ENCODE measurements around the gene AP5Z1. TPM values are rescaled to one million over a fixed set of nuclear protein-coding genes. Genes with fewer than 3 reads are reported as not detected.

Gene AP5Z1
- total RNA-seq, 2 donors from 2014 or later = 31.0 to 34.7 TPM

- Histone ChIP-seq H3K36me3 (ENCODE audit: control insufficient read depth, insufficient read depth, low read length) (no peaks in the 10 kb centered on the region), H3K27ac (ENCODE audit: low read depth, low read length) (peak overlapping the region; percentile 90), H3K27me3 (ENCODE audit: control insufficient read depth, insufficient read depth, low read length, poor library complexity, severe bottlenecking) (no peaks in the 10 kb centered on the region), H3K9ac (ENCODE audit: extremely low read depth, low read length, poor library complexity, severe bottlenecking) (no peak overlapping the region), H3K4me1 (ENCODE audit: control insufficient read depth, insufficient read depth, low read length) (no peaks in the 10 kb centered on the region), H3K4me3 (ENCODE audit: low read length) (no peak overlapping the region), H3K9me3 (ENCODE audit: control insufficient read depth, low read length) (no peaks in the 10 kb centered on the region)
- Mint-ChIP-seq H3K9me3 (no peaks in the 10 kb centered on the region), H3K4me3 (no peak overlapping the region), H3K36me3 (ENCODE audit: low read depth) (peaks cover 19% of the 10 kb centered on the region), H3K27ac (no peak overlapping the region), H3K27me3 (ENCODE audit: insufficient read depth) (no peaks in the 10 kb centered on the region), H3K4me1 (peaks cover 8% of the 10 kb centered on the region)
- DNase-seq = peak; percentile 33
- TF ChIP-seq, protein P1, sequence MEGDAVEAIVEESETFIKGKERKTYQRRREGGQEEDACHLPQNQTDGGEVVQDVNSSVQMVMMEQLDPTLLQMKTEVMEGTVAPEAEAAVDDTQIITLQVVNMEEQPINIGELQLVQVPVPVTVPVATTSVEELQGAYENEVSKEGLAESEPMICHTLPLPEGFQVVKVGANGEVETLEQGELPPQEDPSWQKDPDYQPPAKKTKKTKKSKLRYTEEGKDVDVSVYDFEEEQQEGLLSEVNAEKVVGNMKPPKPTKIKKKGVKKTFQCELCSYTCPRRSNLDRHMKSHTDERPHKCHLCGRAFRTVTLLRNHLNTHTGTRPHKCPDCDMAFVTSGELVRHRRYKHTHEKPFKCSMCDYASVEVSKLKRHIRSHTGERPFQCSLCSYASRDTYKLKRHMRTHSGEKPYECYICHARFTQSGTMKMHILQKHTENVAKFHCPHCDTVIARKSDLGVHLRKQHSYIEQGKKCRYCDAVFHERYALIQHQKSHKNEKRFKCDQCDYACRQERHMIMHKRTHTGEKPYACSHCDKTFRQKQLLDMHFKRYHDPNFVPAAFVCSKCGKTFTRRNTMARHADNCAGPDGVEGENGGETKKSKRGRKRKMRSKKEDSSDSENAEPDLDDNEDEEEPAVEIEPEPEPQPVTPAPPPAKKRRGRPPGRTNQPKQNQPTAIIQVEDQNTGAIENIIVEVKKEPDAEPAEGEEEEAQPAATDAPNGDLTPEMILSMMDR (conservative IDR thresholded peaks at IDR 0.05) = no peak
- 86 to 91% methylated on average over 9 to 22 of the region's 22 CpGs for WGBS, 2 experiments (ENCODE audit: insufficient coverage in 1 of 2, insufficient read length in 1 of 2)
Observed at GRCh38 chr7:4837041-4837802, 61.8 kb downstream of the AP5Z1 start.

DNA sequence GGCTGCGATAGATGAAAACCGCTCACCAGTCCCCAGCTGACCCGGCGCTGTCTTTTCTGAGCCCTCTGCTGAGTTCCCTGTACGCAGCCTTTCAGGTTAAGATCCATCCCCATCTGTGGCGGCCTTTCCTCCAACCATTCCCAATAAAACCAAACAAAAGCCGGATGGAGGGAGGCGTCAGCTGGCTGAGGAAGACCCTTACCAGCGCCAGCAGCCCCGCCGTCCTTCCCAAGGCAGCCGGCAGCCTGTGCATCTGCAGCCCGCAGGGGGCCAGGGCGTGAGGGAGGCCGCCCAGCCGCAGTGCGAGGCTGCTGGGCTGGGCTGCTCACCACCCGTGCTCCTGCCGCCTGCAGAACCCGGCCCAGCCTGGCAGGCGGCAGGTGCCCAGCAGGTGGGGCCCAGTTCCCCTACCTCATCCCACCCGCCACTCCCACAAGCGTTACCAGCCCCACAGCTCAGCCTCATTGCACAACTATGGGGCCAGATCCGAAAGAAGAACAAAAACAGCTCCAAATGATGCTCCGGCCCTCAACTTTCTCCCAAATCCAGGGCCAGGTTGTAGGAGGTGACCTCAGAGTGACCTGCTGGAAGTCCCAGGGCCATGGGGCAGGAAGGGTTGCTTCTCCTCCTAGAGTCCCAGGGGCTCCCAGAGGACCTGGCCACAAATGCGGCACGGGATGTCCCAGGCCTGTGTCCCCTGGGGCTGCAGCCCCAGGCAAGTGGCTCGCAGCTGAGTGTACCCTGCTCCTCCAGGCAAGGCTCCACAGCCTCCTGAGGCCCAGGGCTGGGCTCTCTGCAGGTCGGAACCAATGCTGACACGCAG lies 62.6 kb downstream of the AP5Z1 start:
- H3K4me1 ChIP-seq (ENCODE audit: control insufficient read depth, insufficient read depth, low read length) = peaks cover 4% of the 10 kb centered on the region
- H3K9me3 ChIP-seq (ENCODE audit: control insufficient read depth, low read length) = no peaks in the 10 kb centered on the region
- whole genome bisulfite sequencing, 2 experiments (ENCODE audit: insufficient coverage in 1 of 2, insufficient read length in 1 of 2) = 75 to 100% methylated on average over 4 to 30 of the region's 30 CpGs
- no peak overlapping the region for H3K4me3 Mint-ChIP-seq
- H3K27me3 ChIP-seq (ENCODE audit: control insufficient read depth, insufficient read depth, low read length, poor library complexity, severe bottlenecking) = no peaks in the 10 kb centered on the region
- TF ChIP-seq, protein P1 (conservative IDR thresholded peaks at IDR 0.05) = peak; percentile 40
- peak; percentile 56 for DNase-seq
- no peak overlapping the region for H3K9ac ChIP-seq (ENCODE audit: extremely low read depth, low read length, poor library complexity, severe bottlenecking)
- no peaks in the 10 kb centered on the region for H3K36me3 ChIP-seq (ENCODE audit: control insufficient read depth, insufficient read depth, low read length)
- H3K27me3 Mint-ChIP-seq (ENCODE audit: insufficient read depth) = no peaks in the 10 kb centered on the region
- H3K4me1 Mint-ChIP-seq = peaks cover 12% of the 10 kb centered on the region
- H3K4me3 ChIP-seq (ENCODE audit: low read length) = no peak overlapping the region
- H3K27ac Mint-ChIP-seq = no peak overlapping the region
- H3K9me3 Mint-ChIP-seq = no peaks in the 10 kb centered on the region
- H3K27ac ChIP-seq (ENCODE audit: low read depth, low read length) = peak overlapping the region; percentile 90
- H3K36me3 Mint-ChIP-seq (ENCODE audit: low read depth) = peaks cover 18% of the 10 kb centered on the region

- Mint-ChIP-seq H3K27me3 (ENCODE audit: insufficient read depth) (no peaks in the 10 kb centered on the region), H3K36me3 (ENCODE audit: low read depth) (peaks cover 13% of the 10 kb centered on the region), H3K27ac (no peak overlapping the region), H3K4me1 (peaks cover 12% of the 10 kb centered on the region), H3K4me3 (no peak overlapping the region), H3K9me3 (no peaks in the 10 kb centered on the region)
- no peaks in the 10 kb centered on the region for H3K27me3 ChIP-seq (ENCODE audit: control insufficient read depth, insufficient read depth, low read length, poor library complexity, severe bottlenecking)
- DNase-seq = peak; percentile 40
- H3K9me3 ChIP-seq (ENCODE audit: control insufficient read depth, low read length) = no peaks in the 10 kb centered on the region
- no peak overlapping the region for H3K9ac ChIP-seq (ENCODE audit: extremely low read depth, low read length, poor library complexity, severe bottlenecking)
- no peak overlapping the region for H3K4me3 ChIP-seq (ENCODE audit: low read length)
- WGBS, 2 experiments (ENCODE audit: insufficient coverage in 1 of 2, insufficient read length in 1 of 2) = 92 to 94% methylated on average over 16 to 21 of the region's 21 CpGs
- peaks cover 4% of the 10 kb centered on the region for H3K4me1 ChIP-seq (ENCODE audit: control insufficient read depth, insufficient read depth, low read length)
- peak overlapping the region; percentile 90 for H3K27ac ChIP-seq (ENCODE audit: low read depth, low read length)
- no peaks in the 10 kb centered on the region for H3K36me3 ChIP-seq (ENCODE audit: control insufficient read depth, insufficient read depth, low read length)
- TF ChIP-seq, protein P1 (conservative IDR thresholded peaks at IDR 0.05) = no peak
Observed at GRCh38 chr7:4838626-4839334, 63.4 kb downstream of the AP5Z1 start.
